HG03378 (cell line): ENCODE measurements around the gene DCHS2.

Experiments used
- ATAC-seq: cut with Tn5 transposase; IDR thresholded peaks from one replicate; pipeline ENCODE4 v1.9.1; 2021; ENCODE audit warnings: mild to moderate bottlenecking, moderate library complexity; ENCODE audit not compliant: unreplicated experiment

DCHS2 gene

GRCh38 chr4:154490583-154491340 is 837 bp downstream of the DCHS2 start:
- peak; percentile 72 for ATAC-seq

GRCh38 chr4:154490234-154490582 is 1.4 kb downstream of the DCHS2 start:
- ATAC-seq = no peak

- no peak for ATAC-seq
Observed at GRCh38 chr4:154489558-154490233, 1.9 kb downstream of the DCHS2 start.

GRCh38 chr4:154487145-154487544 is 4.5 kb downstream of the DCHS2 start:
- ATAC-seq = no peak

- peak; percentile 99 for ATAC-seq
Observed at GRCh38 chr4:154485127-154485773, 6.3 kb downstream of the DCHS2 start.

- peak; percentile 9 for ATAC-seq
Observed at GRCh38 chr4:154478547-154478946, 13.1 kb downstream of the DCHS2 start.

- peak; percentile 90 for ATAC-seq
Observed at GRCh38 chr4:154478128-154478527, 13.5 kb downstream of the DCHS2 start.

- ATAC-seq = no peak
Observed at GRCh38 chr4:154476232-154476631, 15.4 kb downstream of the DCHS2 start.

GRCh38 chr4:154475820-154476219 is 15.8 kb downstream of the DCHS2 start:
- no peak for ATAC-seq

GRCh38 chr4:154473497-154473896 is 18.1 kb downstream of the DCHS2 start:
- ATAC-seq = no peak

- ATAC-seq = no peak
Observed at GRCh38 chr4:154472858-154473257, 18.7 kb downstream of the DCHS2 start.

GRCh38 chr4:154471526-154472331 is 19.9 kb downstream of the DCHS2 start:
- ATAC-seq = peak; percentile 79

GRCh38 chr4:154471032-154471431 is 20.6 kb downstream of the DCHS2 start:
- ATAC-seq = peak; percentile 89

- no peak for ATAC-seq
Observed at GRCh38 chr4:154467886-154468285, 23.7 kb downstream of the DCHS2 start.

GRCh38 chr4:154466336-154466735 is 25.3 kb downstream of the DCHS2 start:
- ATAC-seq = no peak

GRCh38 chr4:154465085-154465484 is 26.5 kb downstream of the DCHS2 start:
- no peak for ATAC-seq

- ATAC-seq = no peak
Observed at GRCh38 chr4:154464654-154465053, 26.9 kb downstream of the DCHS2 start.

- ATAC-seq = no peak
Observed at GRCh38 chr4:154462081-154462810, 29.4 kb downstream of the DCHS2 start.

GRCh38 chr4:154457471-154457870 is 34.1 kb downstream of the DCHS2 start:
- ATAC-seq = no peak

- ATAC-seq = no peak
Observed at GRCh38 chr4:154456889-154457288, 34.7 kb downstream of the DCHS2 start.

GRCh38 chr4:154456240-154456639 is 35.4 kb downstream of the DCHS2 start:
- ATAC-seq = no peak
